GM12878 (cell line): ENCODE data around the gene EIF3D. TPM values are rescaled to one million over a fixed set of nuclear protein-coding genes. Genes with fewer than 3 reads are reported as not detected.
A peak's percentile ranks its signal among the peaks of the same experiment; 100 is the strongest.

ENCODE experiments used
- CEBPB ChIP-seq, 2 experiments: fragments of 150-350 bp in 1 of 2; IDR thresholded peaks; 2 replicates each; pipeline ENCODE4 v1.6.1; 2012 to 2014; ENCODE audit warnings: low read depth in 2 of 2, low read length in 2 of 2, borderline replicate concordance in 1 of 2, inconsistent platforms in 1 of 2
- CHD1 ChIP-seq: IDR thresholded peaks from 2 replicates; pipeline ENCODE4 v1.6.1; 2012; ENCODE audit warnings: low read depth, low read length, improper control_type of control experiment
- ESRRA ChIP-seq: IDR thresholded peaks from 2 replicates; pipeline ENCODE4 v1.6.1; 2012; ENCODE audit warnings: mild to moderate bottlenecking, low read length, improper control_type of control experiment
- NFXL1 ChIP-seq: fragments of 450-650 bp; IDR thresholded peaks from 2 replicates; pipeline ENCODE4 v1.6.1; 2017; ENCODE audit warnings: antibody characterized with exemption, mild to moderate bottlenecking, borderline replicate concordance
- PAX5 ChIP-seq: IDR thresholded peaks from 2 replicates; pipeline ENCODE4 v1.6.1; 2011; ENCODE audit warnings: low read depth, low read length, borderline replicate concordance
- POU2F2 ChIP-seq: IDR thresholded peaks from 3 replicates; pipeline ENCODE4 v1.6.1; 2011; ENCODE audit warnings: low read depth, mild to moderate bottlenecking, low read length, borderline replicate concordance
- REST ChIP-seq: IDR thresholded peaks from 2 replicates; pipeline ENCODE4 v1.6.1; 2012; ENCODE audit warnings: mild to moderate bottlenecking, low read depth, low read length
- SMARCA5 ChIP-seq: fragments of 450-650 bp; IDR thresholded peaks from 2 replicates; pipeline ENCODE4 v1.6.1; 2017; ENCODE audit warnings: mild to moderate bottlenecking
- STAT3 ChIP-seq: IDR thresholded peaks from 2 replicates; pipeline ENCODE4 v1.6.1; 2011; ENCODE audit warnings: low read depth, low read length, improper control_type of control experiment
- SUPT20H ChIP-seq: IDR thresholded peaks from 2 replicates; pipeline ENCODE4 v1.6.1; 2011; ENCODE audit warnings: low read depth, mild to moderate bottlenecking, low read length, moderate library complexity, borderline replicate concordance; ENCODE audit not compliant: control insufficient read depth
- ZBTB4 ChIP-seq: fragments of 450-650 bp; formaldehyde crosslinking; IDR thresholded peaks from 2 replicates; pipeline ENCODE4 v1.4.0; 2022; ENCODE audit warnings: mild to moderate bottlenecking, moderate library complexity
- ZBTB40 ChIP-seq: fragments of 450-650 bp; IDR thresholded peaks from 2 replicates; pipeline ENCODE4 v1.6.1; 2016; ENCODE audit warnings: mild to moderate bottlenecking, moderate library complexity, borderline replicate concordance
- polyA plus RNA-seq, 11 experiments: library from polyadenylated mRNA; depleted of rRNA in 4 of 11; unstranded in 6 of 11; stranded (reverse) in 5 of 11; fragments of >200 nt; fragmentation: Nextera tagmentation in 4 of 11; fragmentation: Illumina TruSeq in 1 of 11; extraction: Ambion mirVana in 4 of 11; extraction: Trizol in 1 of 11; gene quantifications; 1 replicate in 1 of 11; 2 replicates in 10 of 11; pipeline versions ENCODE4 v1.2.1 to v1.2.3, GENCODE V29; 2011 to 2016; ENCODE audit warnings: inconsistent platforms in 2 of 11, missing spikeins in 2 of 11, low read depth in 1 of 11
- total RNA-seq, 4 experiments: library from RNA; depleted of rRNA in 3 of 4; stranded (reverse); fragments of >200 nt in 3 of 4; fragmentation: Illumina TruSeq in 1 of 4; extraction: Trizol in 1 of 4; gene quantifications; 2 replicates each; pipeline versions ENCODE4 v1.2.1 to v1.2.3, GENCODE V29; 2013 to 2021

Gene EIF3D
- total and polyA plus RNA-seq, 10 of the 15 experiments (the other 5 are each of a cell fraction or from before 2014, with no cell fraction given): 240 to 558 (median 420) TPM

GRCh38 chr22:36528795-36529751 lies at the start of gene EIF3D (continued):
- TF ChIP-seq CEBPB (IDR thresholded peaks at IDR 0.05; ENCODE audit: borderline replicate concordance in 1 of 2, low read depth in 2 of 2, low read length in 2 of 2): 0 out of 4 replicates have a peak, but pooled peaks of 1 of the 2 experiments have one; percentile 10
- no peak for TF ChIP-seq STAT3
- TF ChIP-seq SMARCA5: peak; percentile 74; the same call in 1 of the 2 replicates
- TF ChIP-seq ZBTB40: peak; percentile 93
- 0 out of 2 replicates have a peak, but pooled peaks have one; percentile 40 for TF ChIP-seq ESRRA
- TF ChIP-seq CHD1: no peak
- peak; percentile 22; the same call in 1 of the 2 replicates for TF ChIP-seq REST
- TF ChIP-seq NFXL1: no peak
- TF ChIP-seq POU2F2: peak; percentile 87
- TF ChIP-seq PAX5: no peak
- TF ChIP-seq ZBTB4 (CRISPR knock-in tag): no peak
- TF ChIP-seq SUPT20H: no peak
